Pancreas (tissue), 10 donors: Measurements from ENCODE around the gene FOXP2. TPM values are rescaled to one million over a fixed set of nuclear protein-coding genes. Genes with fewer than 3 reads are reported as not detected.

Experiments
- ATAC-seq, 4 donors: fragments of 200-7000 bp; cut with Tn5 transposase; one replicate each; pipeline versions ENCODE4 v1.8.0 to v1.9.1; 2020; ENCODE audit warnings: mild to moderate bottlenecking in 4 of 4, moderate library complexity in 4 of 4
- DNase-seq, 6 donors: peaks; one replicate each; pipeline ENCODE4 v3.0.0-alpha.2; 2020
- FAIRE-seq: peaks from 2 replicates; lab custom pipeline; 2012; peaks lifted over from hg19 to GRCh38; lab: Jason Lieb, UNC
- H3K27ac ChIP-seq, 4 donors: fragments of 200-600 bp; sonication (generic); 1 replicate in 3 of 4; 2 replicates in 1 of 4; pipeline versions ENCODE4 v1.5.0 to v1.8.0; 2020
- H3K27me3 ChIP-seq, 4 donors: fragments of 200-600 bp; one replicate each; pipeline ENCODE4 v1.8.0; 2021
- H3K36me3 ChIP-seq, 3 donors: fragments of 200-600 bp; sonication (generic) in 1 of 3; one replicate each; pipeline versions ENCODE4 v1.5.0 to v1.8.0; 2020 to 2021
- H3K4me1 ChIP-seq, 3 donors: fragments of 200-600 bp; one replicate each; pipeline ENCODE4 v1.8.0; 2021
- H3K4me3 ChIP-seq, 4 donors: fragments of 200-600 bp; sonication (generic) in 2 of 4; one replicate each; pipeline versions ENCODE4 v1.5.0 to v1.8.0; 2020 to 2021
- H3K9me3 ChIP-seq, 4 donors: fragments of 200-600 bp; one replicate each; pipeline ENCODE4 v1.8.0; 2021
- CTCF ChIP-seq, 4 donors: fragments of 200-600 bp; sonication (generic) in 3 of 4; IDR thresholded peaks; one replicate each; pipeline versions ENCODE4 v1.5.0 to v1.8.0; 2021; ENCODE audit warnings: antibody characterized with exemption in 4 of 4
- WGBS, 2 donors: extraction: QIAGEN DNeasy Blood & Tissue Kit; methylation state at CpG; one replicate each; pipeline ENCODE4 v1.1.7; 2013; 5-methylcytosine and 5-hydroxymethylcytosine counted together
- intact Hi-C, 3 donors: fragments of 100-400 bp; cut with DNase I; formaldehyde crosslinking; loops; one replicate each; pipeline versions ENCODE4 v1.11.1 to v1.14.2; 2022
- polyA plus RNA-seq, 2 donors: library from polyadenylated mRNA; stranded (reverse); fragments of 200-250 nt; gene quantifications; one replicate each; pipeline ENCODE4 v1.2.3, GENCODE V29; 2013
- total RNA-seq, 6 donors: library from RNA; stranded (reverse); fragmentation: NEBNext Ultra II Directional in 4 of 6; extraction: Animal tissue kit (Norgen Biotek cat#: 25700) in 4 of 6; gene quantifications; one replicate each; pipeline versions ENCODE4 v1.2.1 to v1.2.4, GENCODE V29; 2021 to 2023
- donor health status: healthy with polysubstance abuse.
- donor health status: DM: no; HTN: no; CAD: no; lungs with moderate emphysema.
- donor health status: DM: no; HTN: no; CAD: no.
- donor health status: control.
- donor health status: control.
- donor health status: Bipolar disorder and iron deficiency.
- donor health status: DM: yes; HTN: yes; CAD: no.
- donor health status: DM: no; HTN: no; CAD: no.
- donor health status: DM: no; HTN: no; CAD: no.
- donor health status: DM: yes; HTN: yes; CAD: no.

FOXP2 gene
- total and polyA plus RNA-seq, 8 donors, result 2.7 to 12.6 (median 10.2) TPM

- Histone ChIP-seq H3K36me3 (peaks cover 0 to 4% (median 0%) of the 10 kb centered on the region in 3 donors), H3K4me3 (no peak overlapping the region), H3K27me3 (no peaks in the 10 kb centered on the region), H3K9me3 (no peaks in the 10 kb centered on the region), H3K27ac (no peak overlapping the region), H3K4me1 (no peaks in the 10 kb centered on the region)
- intact Hi-C loops, result no loop called here
- 88 to 92% methylated on average over 2 of the region's 2 CpGs for WGBS, 2 donors
- no peak for FAIRE-seq
- DNase-seq, result no peak
- no peak for ATAC-seq
- TF ChIP-seq CTCF (IDR thresholded peaks at IDR 0.05), result no peak
Measured at GRCh38 chr7:114657279-114657678, 242.7 kb downstream of the FOXP2 start.

- Histone ChIP-seq H3K27me3 (no peaks in the 10 kb centered on the region), H3K27ac (no peak overlapping the region), H3K4me1 (no peaks in the 10 kb centered on the region), H3K9me3 (no peaks in the 10 kb centered on the region), H3K4me3 (no peak overlapping the region), H3K36me3 (peaks cover 0 to 4% (median 0%) of the 10 kb centered on the region in 3 donors)
- FAIRE-seq (no peak), ATAC-seq (no peak), DNase-seq (no peak)
- TF ChIP-seq CTCF (IDR thresholded peaks at IDR 0.05), result no peak
- intact Hi-C loops, result no loop called here
- 88 to 95% methylated on average over 4 of the region's 4 CpGs for WGBS, 2 donors
Measured at GRCh38 chr7:114658216-114658615, 243.6 kb downstream of the FOXP2 start.

- Histone ChIP-seq H3K4me3 (no peak overlapping the region), H3K36me3 (peaks cover 0 to 4% (median 0%) of the 10 kb centered on the region in 3 donors), H3K9me3 (no peaks in the 10 kb centered on the region), H3K27me3 (no peaks in the 10 kb centered on the region), H3K27ac (no peak overlapping the region), H3K4me1 (no peaks in the 10 kb centered on the region)
- intact Hi-C loops, result no loop called here
- WGBS, 2 donors, result 63 to 69% methylated on average over 7 of the region's 7 CpGs
- TF ChIP-seq CTCF (IDR thresholded peaks at IDR 0.05), result no peak
- ATAC-seq (peak in 2 of 4 donors; percentile 42 to 60), DNase-seq (no peak), FAIRE-seq (no peak)
Measured at GRCh38 chr7:114659409-114660125, 245.0 kb downstream of the FOXP2 start.

GRCh38 chr7:114660126-114660486 is 245.5 kb downstream of the FOXP2 start:
- intact Hi-C loops, result no loop called here
- Histone ChIP-seq H3K4me3 (no peak overlapping the region), H3K27ac (no peak overlapping the region), H3K4me1 (no peaks in the 10 kb centered on the region), H3K36me3 (peaks cover 0 to 4% (median 0%) of the 10 kb centered on the region in 3 donors), H3K27me3 (no peaks in the 10 kb centered on the region), H3K9me3 (no peaks in the 10 kb centered on the region)
- FAIRE-seq, result no peak
- ATAC-seq, result peak in 2 of 4 donors; percentile 24 to 63
- no peak for DNase-seq
- WGBS, 2 donors, result 2 to 6% methylated on average over 1 of the region's 1 CpG
- no peak for TF ChIP-seq CTCF (IDR thresholded peaks at IDR 0.05)

- FAIRE-seq (no peak), ATAC-seq (no peak), DNase-seq (no peak)
- Histone ChIP-seq H3K36me3 (peaks cover 0 to 4% (median 0%) of the 10 kb centered on the region in 3 donors), H3K9me3 (no peaks in the 10 kb centered on the region), H3K27me3 (no peaks in the 10 kb centered on the region), H3K4me1 (no peaks in the 10 kb centered on the region), H3K27ac (no peak overlapping the region), H3K4me3 (no peak overlapping the region)
- no peak for TF ChIP-seq CTCF (IDR thresholded peaks at IDR 0.05)
- intact Hi-C loops, result no loop called here
- 92 to 98% methylated on average over 2 of the region's 2 CpGs for WGBS, 2 donors
Measured at GRCh38 chr7:114660753-114661152, 246.1 kb downstream of the FOXP2 start.
